DMS 273 (cell line): ENCODE data around the gene PTPRN2.

Source experiments
- DNase-seq: peaks from one replicate; lab custom pipeline; 2025; ENCODE audit not compliant: unreplicated experiment; lab: John Stamatoyannopoulos, UW

The PTPRN2 gene

DNA sequence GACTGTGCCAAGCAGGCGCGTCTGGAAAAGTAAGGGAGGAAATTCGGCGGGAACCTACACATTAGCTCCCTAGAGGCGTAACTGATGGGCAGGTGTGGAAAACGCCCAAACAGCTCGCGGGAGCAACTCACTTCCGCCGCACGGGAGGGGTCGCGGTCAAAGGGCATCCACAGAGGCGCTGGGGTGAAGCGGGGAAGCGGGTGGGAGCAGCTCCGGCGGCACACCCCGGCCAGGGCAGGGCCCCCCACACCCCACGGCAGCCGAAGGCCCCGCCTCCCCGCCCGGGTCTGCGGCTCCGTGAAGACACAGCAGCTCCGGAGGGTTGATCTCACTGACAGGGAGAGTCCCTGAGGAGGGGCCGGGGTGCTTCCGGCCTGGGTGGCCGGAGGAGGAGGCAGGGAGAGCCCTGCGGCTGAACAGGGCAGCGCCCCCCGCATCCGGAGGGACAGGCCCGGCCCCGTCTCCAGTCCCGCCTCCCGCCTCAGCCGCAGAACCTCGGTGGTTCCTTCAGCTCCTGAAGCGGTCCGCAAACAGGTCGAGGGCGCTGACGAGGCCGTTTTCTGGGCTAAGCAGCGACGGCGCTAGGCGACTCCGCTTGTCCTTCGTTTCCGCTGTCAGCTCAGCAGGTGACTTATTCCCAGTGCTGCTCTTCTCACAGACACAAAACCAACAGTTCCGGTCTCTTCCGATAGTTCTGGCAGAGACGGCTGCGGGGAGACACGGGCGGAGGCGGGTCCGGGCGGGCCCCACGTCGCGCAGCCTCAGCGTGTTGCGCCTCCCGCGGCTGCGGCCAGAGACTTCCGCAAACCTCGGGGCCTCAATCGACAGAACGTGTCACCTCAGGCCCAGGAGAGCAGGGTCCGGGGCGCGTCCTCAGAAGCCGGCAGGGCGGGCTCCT, 974.7 kb downstream of the PTPRN2 start:
- DNase-seq: no peak

DNA sequence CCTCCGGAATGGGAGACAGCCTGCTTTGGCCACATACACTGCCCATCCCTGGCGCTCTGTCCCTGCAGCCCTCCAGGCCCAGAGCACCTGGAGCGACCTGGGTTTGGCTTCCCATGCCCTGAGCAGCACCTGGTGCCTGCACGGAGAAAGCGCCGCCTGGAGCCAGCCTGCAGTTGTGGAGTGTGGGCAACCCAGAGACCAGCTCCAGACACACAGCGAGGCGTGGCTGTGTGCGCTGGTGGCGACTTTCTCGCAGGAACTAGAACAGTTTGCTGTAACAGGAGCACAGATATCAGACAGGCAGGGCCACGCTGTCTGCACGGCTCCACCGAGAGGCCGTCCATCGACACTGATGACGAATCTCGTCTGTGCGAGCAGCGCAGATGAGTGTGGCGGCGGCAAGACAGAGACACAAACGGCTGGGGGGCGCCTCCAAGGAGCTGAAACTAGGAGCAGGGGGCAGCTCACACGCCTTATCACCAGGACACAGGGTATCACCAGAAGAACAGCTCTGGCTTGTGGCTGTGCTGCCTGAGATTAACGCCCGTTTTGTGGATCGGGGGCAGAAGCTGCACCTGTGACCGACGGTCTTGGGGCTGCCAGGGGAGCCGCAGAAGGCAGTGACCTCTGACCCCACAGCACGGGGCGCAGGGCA, 975.5 kb downstream of the PTPRN2 start:
- no peak for DNase-seq

DNA sequence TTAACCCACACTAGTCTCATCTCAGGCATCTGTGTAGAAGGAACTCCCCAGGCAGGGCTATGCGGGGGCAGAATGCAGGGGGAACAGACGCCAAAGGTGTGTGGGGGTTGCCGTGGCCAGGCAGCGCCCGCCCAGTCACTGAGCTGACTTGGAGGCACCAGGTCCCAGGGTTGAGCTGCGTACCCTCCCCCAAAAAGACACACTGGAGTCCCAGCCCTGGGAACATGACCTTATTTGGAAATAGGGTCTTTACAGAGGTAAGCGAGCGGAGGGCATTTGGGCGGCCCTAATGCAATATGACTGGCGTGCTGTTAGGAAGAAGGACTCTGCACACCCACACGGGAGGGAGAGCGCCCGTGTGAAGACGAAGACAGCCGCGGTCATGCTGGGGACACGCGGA, 976.3 kb downstream of the PTPRN2 start:
- DNase-seq: no peak

GRCh38 chr7:157610671-157611295, 976.8 kb downstream of the PTPRN2 start:
- DNase-seq: no peak

DNA sequence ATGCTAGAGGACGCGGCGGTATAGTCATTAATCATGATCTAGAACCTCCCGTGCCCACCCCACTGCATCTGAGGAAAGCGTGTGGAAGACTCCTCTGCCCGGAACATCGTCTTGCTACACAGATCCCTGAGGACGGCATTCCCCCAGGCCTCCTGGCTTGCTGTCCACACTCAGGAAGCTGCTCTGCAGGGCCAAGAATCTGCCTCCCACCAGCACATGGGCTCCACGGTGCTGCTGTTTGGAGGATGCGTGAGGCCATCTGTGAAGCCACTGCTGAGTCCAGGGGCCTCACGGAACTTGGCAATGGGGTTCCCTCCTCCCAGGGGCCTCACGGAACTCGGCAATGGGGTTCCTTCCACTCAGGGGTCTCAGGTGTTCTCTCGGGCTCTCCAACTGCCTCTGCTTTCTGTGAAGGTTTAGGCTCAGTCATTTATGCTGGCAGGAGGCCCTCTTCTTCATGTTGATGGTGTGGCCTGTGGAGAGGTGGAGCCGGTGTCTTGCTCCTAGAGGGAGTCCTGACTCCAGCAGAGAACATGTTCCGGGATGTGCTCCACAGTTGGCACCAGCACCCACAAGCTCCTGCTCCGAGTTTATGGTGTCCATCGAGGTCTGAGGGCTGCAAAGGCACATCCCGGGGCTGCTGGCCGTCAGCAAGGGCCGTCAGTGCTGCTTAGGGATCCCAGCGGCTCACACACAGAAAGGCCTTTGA, 977.5 kb downstream of the PTPRN2 start:
- DNase-seq: no peak

DNA sequence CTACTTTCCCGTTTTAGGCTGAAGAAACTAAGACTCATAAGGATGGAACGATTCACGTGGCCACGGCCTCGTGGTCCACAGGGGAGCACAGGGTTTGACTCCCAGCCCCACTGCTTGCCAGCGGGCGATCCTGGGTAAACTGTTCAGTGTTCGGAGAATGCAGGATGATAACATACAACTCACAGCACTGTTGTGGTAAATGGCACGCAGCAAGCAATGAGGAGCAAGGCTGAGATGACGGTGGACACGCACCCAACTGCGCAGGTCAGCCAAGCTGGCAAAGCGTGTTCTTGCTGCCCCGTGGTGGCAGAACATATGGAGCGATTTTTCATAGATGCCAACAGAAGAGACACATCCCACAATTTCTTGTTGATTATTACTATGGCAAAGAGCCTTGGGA, 978.1 kb downstream of the PTPRN2 start:
- no peak for DNase-seq

DNA sequence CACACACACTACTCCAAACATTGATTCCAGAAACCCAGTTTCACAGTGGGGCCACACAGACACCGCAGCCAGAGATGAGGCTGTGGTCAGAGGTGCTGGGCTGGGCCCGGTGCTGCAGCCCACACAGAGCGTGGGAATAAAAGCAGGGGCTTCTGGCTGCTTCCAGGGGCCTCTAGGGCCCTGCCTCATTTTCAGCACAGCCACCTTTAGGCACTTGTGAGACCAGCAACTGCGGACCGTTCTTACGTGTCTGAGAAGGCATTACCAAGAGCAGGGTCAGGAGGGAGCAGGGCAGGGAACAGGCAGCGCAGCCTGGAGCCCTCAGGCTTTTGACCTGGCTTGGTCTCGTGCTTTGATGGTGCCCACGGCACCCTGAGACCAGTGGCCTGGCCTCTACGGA, 980.4 kb downstream of the PTPRN2 start:
- no peak for DNase-seq

DNA sequence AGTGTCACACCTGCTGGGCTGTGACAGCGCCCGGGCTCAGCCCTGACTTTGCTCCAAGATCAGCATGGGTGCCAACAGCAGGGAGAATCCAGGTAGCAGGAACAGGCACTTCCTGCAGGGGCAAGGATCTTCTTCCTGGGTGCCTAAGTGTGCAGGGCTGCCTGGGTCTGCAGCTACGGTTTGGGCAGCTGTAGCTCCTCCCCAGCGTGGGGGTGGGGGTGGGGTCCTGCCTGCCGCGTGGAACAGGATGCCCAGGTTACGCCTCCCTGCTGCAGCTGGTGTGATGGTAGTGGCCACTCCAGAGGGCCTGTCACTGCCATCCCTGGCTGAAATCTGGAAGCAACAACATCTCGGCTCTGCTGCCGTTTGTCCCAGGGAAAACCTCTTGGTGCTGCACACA, 981.5 kb downstream of the PTPRN2 start:
- DNase-seq: no peak

DNA sequence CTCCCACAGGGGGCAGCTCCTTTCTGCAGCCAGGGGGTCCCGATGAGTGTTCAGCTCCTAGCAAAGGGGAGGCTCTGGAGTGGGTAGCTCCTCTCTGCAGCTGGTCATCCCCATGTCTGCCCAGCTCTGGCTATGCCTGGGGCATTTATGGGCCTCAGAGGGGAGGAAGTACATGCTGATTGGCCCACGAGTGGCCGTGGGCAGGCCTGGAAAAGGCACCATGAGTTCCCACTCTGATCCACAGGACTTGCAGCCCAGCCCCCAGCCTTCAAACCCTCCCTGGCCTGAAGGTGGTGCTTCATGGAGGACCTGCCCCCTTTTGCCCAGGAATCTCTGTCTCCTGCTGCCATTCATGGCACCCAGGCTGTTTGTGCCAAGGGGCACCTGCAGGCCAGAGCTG, 982.0 kb downstream of the PTPRN2 start:
- no peak for DNase-seq

DNA sequence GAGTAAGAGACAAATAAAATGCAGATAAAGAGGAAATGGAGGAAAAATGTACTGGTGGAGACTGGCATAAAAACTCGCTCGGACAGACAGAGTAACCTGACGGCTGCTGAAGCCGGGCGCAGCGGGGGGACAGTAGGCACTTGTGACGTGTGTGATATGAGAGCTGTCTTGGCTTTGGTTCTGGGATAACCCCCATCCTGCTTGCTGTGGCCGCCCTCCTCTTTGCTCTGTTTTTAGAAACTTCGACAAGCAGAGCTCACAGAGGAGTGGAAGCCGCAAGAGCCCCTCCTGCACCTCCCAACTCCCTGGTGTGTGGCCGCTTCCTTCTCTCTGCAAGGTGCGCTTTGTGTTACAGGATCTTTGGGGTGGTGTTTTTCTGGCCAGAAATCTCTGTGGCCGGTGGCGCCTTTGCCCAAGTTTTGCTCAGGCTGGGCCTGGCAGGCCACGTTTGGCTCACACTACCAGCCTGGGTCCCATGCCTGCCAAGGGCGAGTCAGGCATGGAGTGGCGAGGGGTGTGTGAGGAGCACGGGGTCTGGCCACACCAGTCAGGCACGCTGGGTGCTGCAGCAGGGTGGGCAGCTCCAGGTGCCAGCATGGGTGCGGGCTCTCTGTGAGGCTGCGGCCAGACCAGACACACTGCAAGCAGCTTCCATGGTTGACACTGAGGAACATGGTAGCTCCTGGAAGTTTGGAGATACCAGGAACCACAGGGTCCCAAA, 982.8 kb downstream of the PTPRN2 start:
- no peak for DNase-seq

DNA sequence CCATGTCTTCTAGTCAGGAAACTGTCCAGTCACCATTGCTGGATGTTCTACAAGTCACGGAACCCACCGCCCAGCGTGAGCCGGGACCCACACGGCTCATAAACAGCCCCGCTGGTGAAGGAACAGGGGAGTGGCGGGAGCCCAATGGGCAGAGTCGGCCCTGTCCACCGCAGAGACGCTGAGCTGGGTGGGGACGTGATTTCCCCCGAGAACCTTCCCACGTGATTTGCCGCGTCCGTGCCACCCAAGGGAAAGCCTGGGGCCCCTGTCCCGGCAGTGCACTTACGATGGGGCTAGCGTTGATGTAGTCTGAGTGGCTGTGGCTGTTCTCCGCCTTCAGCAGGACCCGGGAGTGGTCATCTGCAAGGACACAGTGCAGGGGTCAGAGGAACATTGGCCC, 983.9 kb downstream of the PTPRN2 start:
- no peak for DNase-seq

- no peak for DNase-seq
These were observed 984.6 kb downstream of the PTPRN2 start for GRCh38 chr7:157603005-157603404.

GRCh38 chr7:157602581-157602980, 985.0 kb downstream of the PTPRN2 start:
- no peak for DNase-seq

GRCh38 chr7:157602156-157602555, 985.5 kb downstream of the PTPRN2 start:
- DNase-seq: no peak

DNA sequence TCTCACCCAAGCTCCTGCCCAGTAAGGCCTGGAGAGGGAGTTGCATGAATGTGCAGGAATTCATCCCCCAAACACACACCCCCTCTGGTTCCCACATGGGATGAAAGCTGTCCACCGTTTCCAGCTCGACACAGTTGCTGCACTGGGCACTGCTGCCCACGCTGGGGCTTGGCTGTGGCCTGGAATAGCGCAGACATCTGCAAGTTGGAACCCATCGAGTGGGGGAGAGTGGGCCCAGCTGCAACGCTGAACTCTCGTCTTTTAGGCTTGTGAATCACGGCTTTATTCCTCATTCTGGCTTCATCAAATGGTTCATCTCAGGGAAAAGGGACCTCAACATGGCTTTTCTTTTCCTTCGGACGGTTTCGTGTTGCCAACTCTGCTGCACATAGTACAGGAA, 986.1 kb downstream of the PTPRN2 start:
- no peak for DNase-seq

DNA sequence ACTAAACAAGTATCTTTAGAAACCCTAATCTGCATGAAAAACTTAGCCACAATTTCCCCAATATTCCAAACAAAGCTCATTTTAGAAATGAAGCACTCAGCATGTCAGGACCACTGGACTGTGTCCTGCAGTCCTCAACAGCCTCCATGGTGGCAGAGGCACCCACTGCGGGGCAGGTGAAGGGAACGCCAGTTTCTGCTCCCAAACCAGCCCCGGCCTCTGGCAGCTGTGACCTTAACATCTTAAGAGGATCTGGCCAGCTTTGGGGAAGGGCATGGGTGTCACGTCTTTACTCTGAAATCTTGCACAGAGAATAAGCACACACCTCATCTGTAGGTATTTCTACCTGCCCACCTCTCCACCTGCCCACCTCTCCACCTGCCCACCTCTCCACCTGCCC, 988.1 kb downstream of the PTPRN2 start:
- DNase-seq: no peak

DNA sequence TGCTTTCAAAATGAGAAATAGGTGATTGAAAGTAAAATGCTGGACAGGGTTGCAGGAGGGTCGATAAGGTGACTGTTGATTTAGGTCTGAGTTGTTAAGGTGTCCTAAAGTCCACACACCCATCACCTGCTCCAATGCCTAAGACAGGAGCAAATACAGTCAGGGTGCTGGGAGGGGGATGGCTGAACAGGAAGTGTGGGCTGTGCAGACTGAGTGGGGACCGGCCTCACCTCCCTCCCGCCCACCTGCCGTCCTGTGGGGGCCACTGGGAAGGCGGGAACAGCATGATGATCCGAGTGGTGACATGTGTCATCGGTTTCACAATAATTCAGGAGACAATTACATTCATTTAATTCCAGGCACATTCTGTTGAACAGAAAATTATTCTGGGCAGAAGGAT, 990.1 kb downstream of the PTPRN2 start:
- no peak for DNase-seq

GRCh38 chr7:157596881-157597280, 990.7 kb downstream of the PTPRN2 start:
- DNase-seq: no peak

DNA sequence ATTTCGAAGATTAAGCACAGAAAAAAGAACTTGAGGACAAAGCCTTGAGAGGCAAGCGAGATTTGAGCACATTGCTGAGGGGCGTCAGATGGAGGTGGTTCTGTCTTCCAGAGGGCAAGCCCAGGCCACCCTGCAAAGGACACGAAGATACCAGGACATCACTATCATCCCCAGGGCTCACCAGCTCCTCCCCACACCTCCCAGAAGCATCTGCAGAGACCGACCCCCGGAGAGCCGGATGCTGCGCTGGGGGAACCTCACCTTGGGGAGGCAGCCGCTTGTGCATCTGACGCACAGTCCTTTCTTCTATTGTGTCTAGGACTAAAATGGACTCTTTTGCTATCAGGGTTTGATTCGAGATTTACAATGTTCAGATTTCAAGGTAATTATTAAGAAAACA, 991.2 kb downstream of the PTPRN2 start:
- DNase-seq: no peak

DNA sequence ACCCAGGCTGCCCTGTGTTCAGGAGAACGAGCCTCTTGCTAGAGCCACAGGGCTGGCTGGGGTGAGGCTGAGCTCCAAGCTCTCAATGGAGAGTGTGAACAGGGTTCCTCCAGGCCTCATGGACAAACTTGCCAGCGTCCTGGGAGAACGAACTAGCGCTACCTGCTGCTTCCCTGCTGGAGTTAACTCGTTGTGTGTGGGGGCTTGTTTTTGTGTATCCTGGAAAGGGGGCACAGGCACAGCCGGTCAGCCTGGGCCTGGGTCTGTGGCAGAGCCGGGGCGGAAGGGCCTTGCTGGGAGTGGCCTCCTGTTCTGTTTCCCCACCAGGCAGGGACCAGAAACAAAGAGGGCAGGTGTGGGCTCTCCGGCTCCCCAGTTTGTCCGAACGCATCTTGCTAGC, 991.6 kb downstream of the PTPRN2 start:
- no peak for DNase-seq
